Measurements from ENCODE around the gene ST13.
"Not testable (repeated sequence)": the region's sequence is repeated elsewhere in the genome, so short reads cannot be mapped to it uniquely, and the experiment has no call there.

Gene ST13

DNA sequence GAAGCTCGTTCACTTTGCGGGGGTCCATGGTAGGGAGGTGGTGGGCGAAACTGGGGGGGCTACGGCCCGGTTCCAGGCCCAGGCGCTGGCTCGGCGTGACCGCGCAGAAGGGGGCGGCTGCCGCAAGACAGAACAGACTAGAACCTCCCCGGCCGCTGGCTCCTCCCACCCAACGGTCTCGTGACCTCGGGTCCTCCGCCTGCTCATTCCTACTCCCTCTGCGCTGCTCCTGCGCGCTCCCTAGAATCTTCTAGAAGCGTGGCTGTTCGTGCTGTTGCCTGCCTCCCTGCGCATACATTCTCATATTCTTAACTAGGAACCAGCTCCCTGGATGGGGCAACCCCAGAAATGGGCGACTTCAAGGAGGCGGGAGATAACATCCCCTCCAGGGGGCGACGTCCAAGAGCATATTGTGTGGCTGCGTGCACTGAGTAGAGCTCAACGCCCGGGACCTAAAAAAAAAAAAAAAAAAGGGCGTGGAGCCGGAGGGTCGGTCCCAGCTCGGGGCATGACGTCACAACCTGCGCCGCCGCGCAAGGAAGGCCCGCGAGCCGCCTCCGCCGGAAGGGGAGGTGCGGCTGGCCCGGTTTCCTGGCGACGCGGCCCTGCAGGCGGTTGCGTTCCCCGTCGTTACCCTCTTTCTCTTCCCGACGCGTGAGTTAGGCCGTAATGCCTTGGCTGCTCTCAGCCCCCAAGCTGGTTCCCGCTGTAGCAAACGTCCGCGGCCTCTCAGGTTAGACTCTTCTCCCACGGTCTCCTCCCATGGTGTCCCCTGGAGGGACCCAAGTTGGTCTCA is at the start of gene ST13, which contains the start of gene XPNPEP3:
Gene ST13, minus strand, starts transcription at position 127 of the 796 bp plus-strand sequence. Its CDS starts 99 bp downstream, at position 28.
Gene XPNPEP3, plus strand, starts transcription at position 636 of the 796 bp plus-strand sequence. Its CDS starts 34 bp downstream, at position 670.
- DNase-seq (ENCODE audit: low spot score) = peak; percentile 96

- DNase-seq (ENCODE audit: low spot score) = no peak
Observed at GRCh38 chr22:40904101-40904500, 47.7 kb upstream of the ST13 start.

DNA sequence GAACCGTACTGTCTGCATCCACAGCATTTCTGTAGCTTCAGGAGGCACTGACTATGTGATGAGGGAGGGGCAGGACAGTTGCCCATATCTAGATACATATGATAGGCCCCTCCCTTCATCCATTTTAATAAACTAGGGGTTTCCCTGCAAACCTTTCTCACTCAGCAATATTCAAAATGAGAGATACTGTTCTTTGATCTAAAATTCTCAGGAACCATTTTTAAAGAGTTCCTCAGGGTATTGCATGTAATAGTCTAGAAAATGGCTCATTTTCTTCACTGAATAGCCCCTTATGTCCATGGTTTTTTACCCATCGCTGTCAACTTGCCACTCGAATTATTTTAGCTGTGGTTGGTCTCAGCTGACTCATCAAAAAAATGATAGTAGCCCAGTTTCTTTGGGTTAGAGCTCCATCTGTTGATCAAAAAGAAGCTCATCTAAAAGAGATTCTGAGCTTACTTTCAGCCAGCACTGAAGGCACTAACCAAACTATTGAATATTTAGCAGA is 42.5 kb upstream of the ST13 start:
- peak; percentile 38 for DNase-seq (ENCODE audit: low spot score)

DNA sequence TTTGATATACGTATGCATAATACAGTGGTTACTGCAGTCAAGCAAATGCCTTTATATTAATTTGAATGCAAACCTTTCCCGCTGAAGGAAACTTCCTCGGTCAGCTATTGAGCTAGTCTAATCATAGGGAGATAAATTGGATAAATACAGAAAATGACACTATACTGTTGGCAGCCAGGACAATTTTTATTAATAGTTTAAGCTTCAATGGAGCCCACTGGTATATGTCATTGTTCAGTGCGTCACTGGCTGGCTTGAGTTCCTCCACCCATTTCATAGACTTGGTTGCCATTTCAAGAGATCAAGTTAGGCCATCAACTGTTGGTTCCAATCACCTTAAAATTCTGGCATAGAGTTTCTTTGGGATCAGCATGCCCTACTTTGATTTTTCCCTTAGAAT is 38.0 kb upstream of the ST13 start:
- DNase-seq (ENCODE audit: low spot score) = no peak

GRCh38 chr22:40890881-40891280 is 34.4 kb upstream of the ST13 start:
- no peak for DNase-seq (ENCODE audit: low spot score)

GRCh38 chr22:40889116-40889515 is 32.7 kb upstream of the ST13 start:
- DNase-seq (ENCODE audit: low spot score) = no peak

DNA sequence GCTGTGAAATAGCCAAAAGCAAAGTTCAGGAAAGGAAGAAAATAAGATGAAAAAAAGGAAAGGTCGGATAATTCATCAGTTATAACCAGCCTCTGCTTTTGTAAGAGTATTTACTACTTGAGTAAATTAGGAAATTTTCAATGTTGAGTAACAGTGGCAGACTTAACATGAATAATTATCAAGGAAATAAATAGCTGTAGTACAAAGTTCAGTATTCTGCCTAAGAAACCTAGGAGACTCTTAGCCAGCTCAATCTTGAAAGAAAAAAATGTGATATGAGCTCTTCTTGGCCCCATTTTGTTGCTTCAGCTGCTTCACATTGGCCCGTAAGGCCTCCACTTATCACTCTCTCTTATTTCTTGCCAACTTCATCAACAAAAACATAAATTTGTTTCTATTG is 22.5 kb upstream of the ST13 start:
- no peak for DNase-seq (ENCODE audit: low spot score)

GRCh38 chr22:40877488-40877887 is 21.0 kb upstream of the ST13 start:
- DNase-seq (ENCODE audit: low spot score) = no peak

DNA sequence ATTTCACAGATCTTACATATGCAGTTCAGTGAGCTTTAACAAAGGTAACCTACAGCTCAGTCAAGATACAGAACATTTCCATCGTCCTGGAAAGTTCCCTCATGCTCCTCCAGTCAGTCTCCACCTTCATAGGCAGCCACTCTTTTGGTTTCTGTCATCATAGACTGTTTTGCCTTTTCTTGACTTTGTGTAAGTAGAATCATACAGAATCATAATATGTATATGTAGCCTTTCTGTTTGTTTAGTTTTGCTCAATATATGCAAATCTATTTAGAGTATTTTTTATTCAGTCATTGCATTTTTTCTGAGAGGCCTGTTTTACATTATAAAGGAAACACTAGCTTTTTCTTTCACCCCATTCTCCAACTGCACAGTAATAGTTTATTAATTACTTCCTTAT is 20.5 kb upstream of the ST13 start:
- DNase-seq (ENCODE audit: low spot score) = no peak

DNA sequence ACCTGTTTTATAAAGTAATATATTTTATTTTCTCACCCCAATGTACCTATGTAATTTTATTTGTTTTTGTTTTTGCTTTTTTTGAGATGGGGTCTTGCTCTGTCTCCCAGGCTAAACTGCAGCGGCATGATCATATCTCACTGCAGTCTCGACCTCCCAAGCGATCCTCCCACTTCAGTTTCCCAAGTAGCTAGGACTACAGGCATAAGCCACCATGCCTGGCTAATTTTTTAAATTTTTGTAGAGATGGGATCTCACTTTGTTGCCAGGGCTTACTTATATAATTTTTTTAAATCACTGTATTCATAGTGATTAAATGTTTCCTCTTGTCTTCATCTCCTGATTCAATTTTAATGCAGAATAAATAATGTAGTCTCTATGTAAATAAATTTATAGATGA is 18.7 kb upstream of the ST13 start:
- DNase-seq (ENCODE audit: low spot score) = no peak

DNA sequence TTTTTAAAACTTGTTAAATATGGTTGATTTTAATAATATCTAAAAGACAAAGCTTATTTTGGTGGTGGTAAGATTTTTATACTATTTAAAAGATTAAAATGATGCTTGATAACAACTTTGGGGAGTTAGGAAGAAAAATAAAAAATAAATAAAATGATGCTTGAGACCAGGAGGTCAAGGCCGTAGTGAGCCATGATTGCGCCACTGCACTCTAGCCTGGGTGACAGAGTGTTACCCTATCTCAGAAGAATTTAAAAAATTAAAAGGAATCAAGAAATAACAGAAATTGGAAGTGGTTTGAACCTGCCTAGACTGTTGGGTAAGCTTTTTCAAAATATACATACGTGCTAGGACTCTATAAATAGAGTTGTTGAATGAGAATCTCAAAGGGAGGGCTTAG is 17.6 kb upstream of the ST13 start:
- no peak for DNase-seq (ENCODE audit: low spot score)

GRCh38 chr22:40868379-40868778 is 11.9 kb upstream of the ST13 start:
- not testable (repeated sequence) for DNase-seq (ENCODE audit: low spot score)

GRCh38 chr22:40867109-40867508 is 10.7 kb upstream of the ST13 start:
- DNase-seq (ENCODE audit: low spot score) = no peak

DNA sequence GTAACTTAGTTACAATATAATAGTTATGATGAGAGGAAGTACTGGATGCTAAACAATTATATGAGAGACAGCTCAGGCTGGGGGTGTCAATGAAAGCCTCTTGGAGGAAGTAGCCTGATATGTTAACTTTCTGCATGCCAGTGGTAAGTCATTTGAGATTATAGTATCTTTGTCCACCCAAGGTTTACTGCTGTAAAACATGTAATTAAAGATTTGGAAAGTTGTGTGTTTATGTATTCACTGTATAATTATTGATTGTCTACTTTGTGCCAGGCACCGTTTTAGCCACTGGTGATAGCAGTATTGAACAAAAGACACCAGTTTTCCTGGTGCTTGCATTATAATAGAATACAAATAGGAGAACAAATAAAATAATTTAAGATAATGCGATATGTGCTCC is 6.1 kb upstream of the ST13 start:
- no peak for DNase-seq (ENCODE audit: low spot score)

GRCh38 chr22:40862013-40862412 is 5.6 kb upstream of the ST13 start, which contains the start of gene DNAJB7:
TSS of gene DNAJB7 (minus strand) at chr22:40862113. CDS start at chr22:40861994, 119 bp downstream.
- no peak for DNase-seq (ENCODE audit: low spot score)

DNA sequence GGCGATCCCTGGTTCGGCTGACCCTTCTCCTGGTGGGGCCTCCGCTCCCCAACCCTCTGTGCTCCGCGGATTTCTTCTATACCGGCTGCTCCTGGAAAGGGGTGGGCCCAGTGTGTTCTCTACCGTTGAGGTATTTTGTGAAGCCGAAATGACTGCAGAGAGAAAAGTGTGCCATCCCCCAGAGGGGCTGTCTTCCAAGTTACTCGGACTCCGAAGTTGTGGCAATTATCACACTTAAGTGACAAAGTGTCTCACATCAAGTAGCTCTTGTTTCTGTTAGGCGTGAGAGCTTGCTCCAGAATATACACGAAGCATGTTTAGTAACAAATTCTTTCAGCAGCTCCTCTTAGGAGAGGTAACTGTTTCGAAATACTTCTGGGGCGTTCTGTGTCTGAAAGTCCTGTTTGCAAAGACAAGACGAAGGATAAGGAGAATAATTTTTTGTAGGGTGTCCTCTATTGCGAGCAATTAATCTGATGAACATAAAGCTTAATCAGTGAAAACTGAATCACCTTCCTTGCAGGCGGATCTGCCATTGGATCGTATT is 943 bp upstream of the ST13 start:
- no peak for DNase-seq (ENCODE audit: low spot score)

- peak; percentile 34 for DNase-seq (ENCODE audit: low spot score)
Observed at GRCh38 chr22:40855979-40856512, 393 bp downstream of the ST13 start.

- peak; percentile 12 for DNase-seq (ENCODE audit: low spot score)
Observed at GRCh38 chr22:40855071-40855978, 1.1 kb downstream of the ST13 start.

- no peak for DNase-seq (ENCODE audit: low spot score)
Observed at GRCh38 chr22:40853961-40854360, 2.5 kb downstream of the ST13 start.

- DNase-seq (ENCODE audit: low spot score) = no peak
Observed at GRCh38 chr22:40853333-40853732, 3.1 kb downstream of the ST13 start.

GRCh38 chr22:40845816-40846215 is 10.6 kb downstream of the ST13 start:
- DNase-seq (ENCODE audit: low spot score) = not testable (repeated sequence)

- no peak for DNase-seq (ENCODE audit: low spot score)
Observed at GRCh38 chr22:40844951-40845350, 11.5 kb downstream of the ST13 start.

Measured in putamen (tissue), 1 donor.